Measurements from ENCODE around the gene AK9. TPM values are rescaled to one million over a fixed set of nuclear protein-coding genes. Genes with fewer than 3 reads are reported as not detected.
A peak's percentile ranks its signal among the peaks of the same experiment; 100 is the strongest.

AK9 gene
- total RNA-seq, 2 experiments from 2014 or later = 2.9 to 3.1 TPM

GRCh38 chr6:109490713-109491112 is 200.3 kb downstream of the AK9 start:
- Mint-ChIP-seq H3K27me3 (ENCODE audit: low read depth) (peaks cover 9% of the 10 kb centered on the region), H3K27ac (peak overlapping the region; percentile 94), H3K36me3 (ENCODE audit: low read depth) (no peaks in the 10 kb centered on the region), H3K4me3 (peak overlapping the region; percentile 56), H3K9me3 (ENCODE audit: insufficient read depth) (no peaks in the 10 kb centered on the region), H3K4me1 (ENCODE audit: low read depth) (peaks cover 26% of the 10 kb centered on the region)
- DNase-seq (no peak), ATAC-seq (peak; percentile 25)
- CTCF ChIA-PET = interaction anchor here (0.7 to 2.3 kb wide), 14 partner anchors 8 to 549 kb away, joined by 3 to 20 read pairs (median 4); partner anchors contain the start of gene ZBTB24
- POLR2A ChIA-PET = interaction anchor here (0.8 to 2.5 kb wide), 9 partner anchors 8 to 108 kb away, joined by 4 to 19 read pairs (median 10); partner anchors contain the start of genes CD164, MICAL1, PPIL6 and SMPD2

- DNase-seq (no peak), ATAC-seq (no peak)
- no peaks in the 10 kb centered on the region for H3K36me3 Mint-ChIP-seq (ENCODE audit: low read depth)
- no peaks in the 10 kb centered on the region for H3K9me3 Mint-ChIP-seq (ENCODE audit: insufficient read depth)
- H3K27ac Mint-ChIP-seq = no peak overlapping the region
- ChIA-PET CTCF (no interaction called here), POLR2A (no interaction called here)
- no peak overlapping the region for H3K4me3 Mint-ChIP-seq
- H3K27me3 Mint-ChIP-seq (ENCODE audit: low read depth) = peaks cover 9% of the 10 kb centered on the region
- H3K4me1 Mint-ChIP-seq (ENCODE audit: low read depth) = peaks cover 32% of the 10 kb centered on the region
Measured at GRCh38 chr6:109488001-109488400, 203.0 kb downstream of the AK9 start.

GRCh38 chr6:109486068-109486467 is 204.9 kb downstream of the AK9 start:
- no peak overlapping the region for H3K4me3 Mint-ChIP-seq
- ChIA-PET CTCF (no interaction called here), POLR2A (no interaction called here)
- H3K27me3 Mint-ChIP-seq (ENCODE audit: low read depth) = peaks cover 9% of the 10 kb centered on the region
- H3K4me1 Mint-ChIP-seq (ENCODE audit: low read depth) = peaks cover 34% of the 10 kb centered on the region
- no peak for ATAC-seq
- peaks cover 12% of the 10 kb centered on the region for H3K36me3 Mint-ChIP-seq (ENCODE audit: low read depth)
- H3K27ac Mint-ChIP-seq = no peak overlapping the region
- H3K9me3 Mint-ChIP-seq (ENCODE audit: insufficient read depth) = no peaks in the 10 kb centered on the region
- DNase-seq = peak; percentile 8

GRCh38 chr6:109485266-109485935 is 205.6 kb downstream of the AK9 start:
- ATAC-seq = no peak

GRCh38 chr6:109484122-109484521 is 206.9 kb downstream of the AK9 start:
- peaks cover 28% of the 10 kb centered on the region for H3K36me3 Mint-ChIP-seq (ENCODE audit: low read depth)
- ChIA-PET POLR2A (no interaction called here), CTCF (no interaction called here)
- DNase-seq (peak; percentile 11), ATAC-seq (no peak)
- H3K4me1 Mint-ChIP-seq (ENCODE audit: low read depth) = peaks cover 37% of the 10 kb centered on the region
- H3K27me3 Mint-ChIP-seq (ENCODE audit: low read depth) = peaks cover 9% of the 10 kb centered on the region
- peak overlapping the region; percentile 62 for H3K27ac Mint-ChIP-seq
- H3K4me3 Mint-ChIP-seq = peak overlapping the region; percentile 74
- H3K9me3 Mint-ChIP-seq (ENCODE audit: insufficient read depth) = no peaks in the 10 kb centered on the region

More at GRCh38 chr6:109485266-109485935, 205.6 kb downstream of the AK9 start:
- CTCF ChIA-PET = no interaction called here
- peak; percentile 17 for DNase-seq
- H3K36me3 Mint-ChIP-seq (ENCODE audit: low read depth) = peaks cover 19% of the 10 kb centered on the region
- peaks cover 35% of the 10 kb centered on the region for H3K4me1 Mint-ChIP-seq (ENCODE audit: low read depth)
- peaks cover 9% of the 10 kb centered on the region for H3K27me3 Mint-ChIP-seq (ENCODE audit: low read depth)
- no peaks in the 10 kb centered on the region for H3K9me3 Mint-ChIP-seq (ENCODE audit: insufficient read depth)
- H3K27ac Mint-ChIP-seq = no peak overlapping the region
- POLR2A ChIA-PET = interaction anchor here (0.8 kb wide), 1 partner anchor 102 kb away, joined by 4 read pairs; no protein-coding TSS in a partner anchor
- no peak overlapping the region for H3K4me3 Mint-ChIP-seq

- DNase-seq (no peak), ATAC-seq (peak; percentile 1)
- ChIA-PET CTCF (interaction anchor here (0.6 to 2.3 kb wide), 2 partner anchors 101 to 262 kb away, joined by 3 to 15 read pairs; partner anchors contain the start of gene CD164), POLR2A (interaction anchor here (3.3 kb wide), 1 partner anchor 101 kb away, joined by 24 read pairs; the partner anchor contains the start of gene CD164)
- H3K27ac Mint-ChIP-seq = peak overlapping the region; percentile 62
- H3K4me1 Mint-ChIP-seq (ENCODE audit: low read depth) = peaks cover 41% of the 10 kb centered on the region
- no peaks in the 10 kb centered on the region for H3K9me3 Mint-ChIP-seq (ENCODE audit: insufficient read depth)
- peak overlapping the region; percentile 74 for H3K4me3 Mint-ChIP-seq
- H3K36me3 Mint-ChIP-seq (ENCODE audit: low read depth) = peaks cover 32% of the 10 kb centered on the region
- peaks cover 9% of the 10 kb centered on the region for H3K27me3 Mint-ChIP-seq (ENCODE audit: low read depth)
Measured at GRCh38 chr6:109483735-109484057, 207.3 kb downstream of the AK9 start.

- no peaks in the 10 kb centered on the region for H3K9me3 Mint-ChIP-seq (ENCODE audit: insufficient read depth)
- ChIA-PET CTCF (interaction anchor here (0.6 to 2.3 kb wide), 5 partner anchors 8 to 261 kb away, joined by 3 to 15 read pairs (median 5); partner anchors contain the start of gene CD164), POLR2A (interaction anchor here (1.0 to 5.5 kb wide), 8 partner anchors 8 to 101 kb away, joined by 3 to 40 read pairs (median 7); partner anchors contain the start of genes CD164 and MICAL1)
- peaks cover 9% of the 10 kb centered on the region for H3K27me3 Mint-ChIP-seq (ENCODE audit: low read depth)
- H3K4me3 Mint-ChIP-seq = peak within 1 kb of the TSS; percentile 85
- peaks cover 38% of the 10 kb centered on the region for H3K36me3 Mint-ChIP-seq (ENCODE audit: low read depth)
- DNase-seq (peak; percentile 92), ATAC-seq (peak; percentile 85)
- H3K4me1 Mint-ChIP-seq (ENCODE audit: low read depth) = peaks cover 47% of the 10 kb centered on the region
- peak within 1 kb of the TSS; percentile 85 for H3K27ac Mint-ChIP-seq
Measured at GRCh38 chr6:109482905-109483734, 207.9 kb downstream of the AK9 start, which contains the start of gene ZBTB24. Gene ZBTB24 (minus strand): TSS chr6:109483219. CDS start chr6:109482026, 1,193 bp downstream.

- CTCF ChIA-PET = interaction anchor here (1.0 to 2.8 kb wide), 7 partner anchors 12 to 98 kb away, joined by 3 to 9 read pairs (median 3); partner anchors contain the start of genes CD164, PPIL6 and SMPD2
- ATAC-seq = no peak
- Mint-ChIP-seq H3K27ac (peak overlapping the region; percentile 75), H3K4me1 (ENCODE audit: low read depth) (peaks cover 65% of the 10 kb centered on the region), H3K4me3 (peak overlapping the region; percentile 85), H3K9me3 (ENCODE audit: insufficient read depth) (no peaks in the 10 kb centered on the region), H3K27me3 (ENCODE audit: low read depth) (peaks cover 2% of the 10 kb centered on the region), H3K36me3 (ENCODE audit: low read depth) (peaks cover 54% of the 10 kb centered on the region)
- DNase-seq = peak; percentile 21
- POLR2A ChIA-PET = interaction anchor here (1.1 to 5.5 kb wide), 6 partner anchors 10 to 99 kb away, joined by 4 to 40 read pairs (median 8); partner anchors contain the start of genes CD164 and MICAL1
Measured at GRCh38 chr6:109480993-109481480, 210.0 kb downstream of the AK9 start.

- DNase-seq (no peak), ATAC-seq (no peak)
- peaks cover 70% of the 10 kb centered on the region for H3K36me3 Mint-ChIP-seq (ENCODE audit: low read depth)
- H3K9me3 Mint-ChIP-seq (ENCODE audit: insufficient read depth) = no peaks in the 10 kb centered on the region
- H3K27me3 Mint-ChIP-seq (ENCODE audit: low read depth) = no peaks in the 10 kb centered on the region
- CTCF ChIA-PET = interaction anchor here (0.6 to 2.8 kb wide), 9 partner anchors 9 to 561 kb away, joined by 3 to 9 read pairs (median 4); partner anchors contain the start of genes PPIL6 and SMPD2
- H3K27ac Mint-ChIP-seq = peak overlapping the region; percentile 62
- H3K4me1 Mint-ChIP-seq (ENCODE audit: low read depth) = peaks cover 72% of the 10 kb centered on the region
- POLR2A ChIA-PET = interaction anchor here (0.6 to 5.5 kb wide), 4 partner anchors 13 to 50 kb away, joined by 3 to 40 read pairs (median 6); partner anchors contain the start of gene MICAL1
- peak overlapping the region; percentile 76 for H3K4me3 Mint-ChIP-seq
Measured at GRCh38 chr6:109478841-109479624, 212.0 kb downstream of the AK9 start.

GRCh38 chr6:109478222-109478805 is 212.7 kb downstream of the AK9 start:
- H3K4me1 Mint-ChIP-seq (ENCODE audit: low read depth) = peaks cover 71% of the 10 kb centered on the region
- H3K36me3 Mint-ChIP-seq (ENCODE audit: low read depth) = peaks cover 77% of the 10 kb centered on the region
- H3K27me3 Mint-ChIP-seq (ENCODE audit: low read depth) = no peaks in the 10 kb centered on the region
- DNase-seq (no peak), ATAC-seq (no peak)
- CTCF ChIA-PET = interaction anchor here (0.6 to 2.8 kb wide), 6 partner anchors 8 to 561 kb away, joined by 3 to 9 read pairs (median 4); partner anchors contain the start of genes PPIL6 and SMPD2
- POLR2A ChIA-PET = interaction anchor here (0.6 to 5.5 kb wide), 3 partner anchors 19 to 51 kb away, joined by 3 to 40 read pairs (median 5); partner anchors contain the start of gene MICAL1
- no peaks in the 10 kb centered on the region for H3K9me3 Mint-ChIP-seq (ENCODE audit: insufficient read depth)
- peak overlapping the region; percentile 76 for H3K4me3 Mint-ChIP-seq
- H3K27ac Mint-ChIP-seq = peak overlapping the region; percentile 62

All from activated CD8-positive, alpha-beta T cell treated with anti-CD3 and anti-CD28 coated beads, Interleukin-2, amount 10 ng/mL, durations not matched to agents 7 days and 5 days (primary cell).